Measurements from ENCODE around the gene HDAC9.

The HDAC9 gene

GRCh38 chr7:18831419-18831818 is 335.9 kb downstream of the HDAC9 start:
- TF ChIP-seq CTCF (IDR thresholded peaks at IDR 0.05; ENCODE audit: insufficient read depth, low read length, poor library complexity, severe bottlenecking), result no peak
- Histone ChIP-seq H3K27me3 (replicated peaks; ENCODE audit: control insufficient read depth, insufficient read depth, low read length) (no peaks in the 10 kb centered on the region), H3K4me3 (replicated peaks; ENCODE audit: low read depth, low read length) (no peak overlapping the region), H3K36me3 (ENCODE audit: control insufficient read depth, insufficient read depth, low read length) (no peaks in the 10 kb centered on the region)
- DNase-seq (ENCODE audit: extremely low read depth, insufficient read length), result no peak

- no peak for DNase-seq (ENCODE audit: extremely low read depth, insufficient read length)
- no peak overlapping the region for H3K4me3 ChIP-seq (replicated peaks; ENCODE audit: low read depth, low read length)
- TF ChIP-seq CTCF (IDR thresholded peaks at IDR 0.05; ENCODE audit: insufficient read depth, low read length, poor library complexity, severe bottlenecking), result no peak
- no peaks in the 10 kb centered on the region for H3K36me3 ChIP-seq (ENCODE audit: control insufficient read depth, insufficient read depth, low read length)
- H3K27me3 ChIP-seq (replicated peaks; ENCODE audit: control insufficient read depth, insufficient read depth, low read length), result no peaks in the 10 kb centered on the region
These were observed 336.4 kb downstream of the HDAC9 start for GRCh38 chr7:18831943-18832342.

- no peak for TF ChIP-seq CTCF (IDR thresholded peaks at IDR 0.05; ENCODE audit: insufficient read depth, low read length, poor library complexity, severe bottlenecking)
- H3K36me3 ChIP-seq (ENCODE audit: control insufficient read depth, insufficient read depth, low read length), result no peaks in the 10 kb centered on the region
- no peak overlapping the region for H3K4me3 ChIP-seq (replicated peaks; ENCODE audit: low read depth, low read length)
- H3K27me3 ChIP-seq (replicated peaks; ENCODE audit: control insufficient read depth, insufficient read depth, low read length), result no peaks in the 10 kb centered on the region
- no peak for DNase-seq (ENCODE audit: extremely low read depth, insufficient read length)
These were observed 339.0 kb downstream of the HDAC9 start for GRCh38 chr7:18834577-18834976.

DNA sequence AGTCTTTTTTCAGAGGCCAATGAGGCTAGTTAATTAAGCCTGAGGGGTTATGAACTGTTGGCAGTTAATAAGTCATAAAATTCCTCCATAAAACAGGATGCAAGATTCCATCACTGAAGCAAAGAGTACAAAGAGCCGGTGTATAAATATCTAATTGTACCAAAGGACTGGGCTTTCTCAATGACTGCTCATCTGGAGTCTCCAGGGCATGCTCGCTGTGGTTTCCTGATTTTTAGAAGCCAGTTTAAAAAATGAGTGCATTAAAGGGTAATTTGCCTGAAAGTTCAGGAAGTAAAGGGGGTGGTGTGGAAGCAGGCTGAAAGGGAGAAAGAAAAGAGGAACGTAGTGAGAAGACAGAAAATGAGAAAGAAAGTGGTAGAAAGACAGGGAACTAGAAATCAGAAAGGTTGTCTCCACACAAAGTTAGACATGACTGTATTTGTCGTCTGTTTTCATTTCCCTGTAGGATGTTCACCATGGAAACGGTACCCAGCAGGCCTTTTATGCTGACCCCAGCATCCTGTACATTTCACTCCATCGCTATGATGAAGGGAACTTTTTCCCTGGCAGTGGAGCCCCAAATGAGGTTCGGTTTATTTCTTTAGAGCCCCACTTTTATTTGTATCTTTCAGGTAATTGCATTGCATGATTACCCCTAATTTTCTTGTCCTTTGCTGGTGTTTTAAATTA is 339.6 kb downstream of the HDAC9 start:
- H3K36me3 ChIP-seq (ENCODE audit: control insufficient read depth, insufficient read depth, low read length), result no peaks in the 10 kb centered on the region
- TF ChIP-seq CTCF (IDR thresholded peaks at IDR 0.05; ENCODE audit: insufficient read depth, low read length, poor library complexity, severe bottlenecking), result no peak
- H3K27me3 ChIP-seq (replicated peaks; ENCODE audit: control insufficient read depth, insufficient read depth, low read length), result no peaks in the 10 kb centered on the region
- no peak for DNase-seq (ENCODE audit: extremely low read depth, insufficient read length)
- no peak overlapping the region for H3K4me3 ChIP-seq (replicated peaks; ENCODE audit: low read depth, low read length)

DNA sequence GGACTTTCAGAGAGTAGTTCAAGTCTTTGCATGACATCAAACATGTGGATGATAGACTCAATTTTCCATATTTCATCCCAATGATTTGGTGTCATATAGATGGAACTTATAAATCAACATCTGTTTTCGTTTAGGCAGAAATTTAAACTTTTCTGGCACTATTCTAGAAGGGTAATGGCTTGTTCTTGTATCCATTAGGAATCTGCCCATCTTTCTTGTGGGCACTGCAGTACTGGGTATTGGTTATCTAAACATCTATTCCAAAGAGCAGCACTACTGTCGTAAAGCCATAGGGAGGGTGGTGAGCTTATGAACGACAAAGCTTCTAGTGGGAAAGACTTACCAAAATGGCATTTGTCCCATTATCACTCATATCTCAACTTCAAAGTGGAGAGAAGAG is 348.4 kb downstream of the HDAC9 start:
- H3K27me3 ChIP-seq (replicated peaks; ENCODE audit: control insufficient read depth, insufficient read depth, low read length), result no peaks in the 10 kb centered on the region

More for the DNA sequence above, 348.4 kb downstream of the HDAC9 start:
- TF ChIP-seq CTCF (IDR thresholded peaks at IDR 0.05; ENCODE audit: insufficient read depth, low read length, poor library complexity, severe bottlenecking), result no peak
- no peaks in the 10 kb centered on the region for H3K36me3 ChIP-seq (ENCODE audit: control insufficient read depth, insufficient read depth, low read length)
- DNase-seq (ENCODE audit: extremely low read depth, insufficient read length), result no peak
- no peak overlapping the region for H3K4me3 ChIP-seq (replicated peaks; ENCODE audit: low read depth, low read length)
